WTC11 (cell line): ENCODE measurements around the gene SEPSECS. TPM values are rescaled to one million over a fixed set of nuclear protein-coding genes. Genes with fewer than 3 reads are reported as not detected.
"Not testable (repeated sequence)": the region's sequence is repeated elsewhere in the genome, so short reads cannot be mapped to it uniquely, and the experiment has no call there.

Experiments
- ATAC-seq: fragments of 200-7000 bp; cut with Tn5 transposase; 2 replicates; pipeline ENCODE4 v1.10.0; 2021; ENCODE audit warnings: mild to moderate bottlenecking, moderate library complexity
- CTCF ChIA-PET: fragments of 300-600 bp; sonication (Branson Sonifier 250); formaldehyde crosslinking; loops from one replicate; lab custom pipeline; 2021; ENCODE audit warnings: antibody characterized with exemption; lab: Charles Lee
- POLR2A ChIA-PET: fragments of 350-600 bp; sonication (Branson Sonifier 250); formaldehyde crosslinking; loops from one replicate; lab custom pipeline; 2021; ENCODE audit warnings: antibody characterized with exemption; lab: Charles Lee
- DNase-seq: peaks from one replicate; pipeline ENCODE4 v3.0.0; 2021; ENCODE audit warnings: low spot score
- H3K27ac Mint-ChIP-seq: 2 replicates; pipeline ENCODE4 v1.8.0; 2021; ENCODE audit warnings: mixed read lengths
- H3K27me3 Mint-ChIP-seq: 2 replicates; pipeline ENCODE4 v1.8.0; 2021; ENCODE audit warnings: low read depth, mild to moderate bottlenecking, moderate library complexity, mixed read lengths
- H3K36me3 Mint-ChIP-seq: 2 replicates; pipeline ENCODE4 v1.8.0; 2021; ENCODE audit warnings: mixed read lengths
- H3K4me1 Mint-ChIP-seq: 2 replicates; pipeline ENCODE4 v1.8.0; 2022; ENCODE audit warnings: mixed read lengths
- H3K4me3 Mint-ChIP-seq: 2 replicates; pipeline ENCODE4 v1.8.0; 2021; ENCODE audit warnings: mild to moderate bottlenecking, moderate library complexity, mixed read lengths
- H3K9me3 Mint-ChIP-seq: 2 replicates; pipeline ENCODE4 v1.8.0; 2021; ENCODE audit warnings: mixed read lengths
- FOXK1 ChIP-seq: sonication (generic); formaldehyde crosslinking; IDR thresholded peaks from 2 replicates; pipeline ENCODE4 v1.8.0; 2022; ENCODE audit warnings: mild to moderate bottlenecking, moderate library complexity, missing genetic modification reagents
- JAZF1 ChIP-seq: fragments of 250-450 bp; sonication (Bioruptor Pico); IDR thresholded peaks from 2 replicates; pipeline ENCODE4 v1.9.0; 2021; ENCODE audit warnings: moderate library complexity, mild to moderate bottlenecking, inconsistent platforms
- NFE2L1 ChIP-seq: sonication (generic); formaldehyde crosslinking; IDR thresholded peaks from 2 replicates; pipeline ENCODE4 v1.8.1; 2023; ENCODE audit warnings: missing genetic modification reagents
- NR1H2 ChIP-seq: sonication (generic); formaldehyde crosslinking; IDR thresholded peaks from 2 replicates; pipeline ENCODE4 v1.9.0; 2021; ENCODE audit warnings: mild to moderate bottlenecking, moderate library complexity, missing genetic modification reagents
- NR3C1 ChIP-seq: sonication (generic); formaldehyde crosslinking; conservative IDR thresholded peaks from 2 replicates; pipeline ENCODE4 v1.8.1; 2023; ENCODE audit warnings: low read depth, mild to moderate bottlenecking, missing genetic modification reagents
- RORB ChIP-seq: fragments of 250-450 bp; sonication (Bioruptor Pico); IDR thresholded peaks from 2 replicates; pipeline ENCODE4 v1.9.0; 2021; ENCODE audit warnings: mild to moderate bottlenecking
- TEAD1 ChIP-seq: sonication (generic); formaldehyde crosslinking; IDR thresholded peaks from 2 replicates; pipeline ENCODE4 v1.8.0; 2022; ENCODE audit warnings: mild to moderate bottlenecking, missing genetic modification reagents
- ZNF317 ChIP-seq: sonication (generic); formaldehyde crosslinking; IDR thresholded peaks from 2 replicates; pipeline ENCODE4 v1.8.1; 2023; ENCODE audit warnings: low read depth, mild to moderate bottlenecking, moderate library complexity, missing genetic modification reagents, borderline replicate concordance
- ZNF396 ChIP-seq: fragments of 250-450 bp; sonication (Bioruptor Pico); IDR thresholded peaks from 2 replicates; pipeline ENCODE4 v1.8.0; 2021; ENCODE audit warnings: mild to moderate bottlenecking, moderate library complexity, borderline replicate concordance
- ZNF423 ChIP-seq: fragments of 250-450 bp; sonication (Bioruptor Pico); IDR thresholded peaks from 2 replicates; pipeline ENCODE4 v2.1.2; 2022; ENCODE audit warnings: mild to moderate bottlenecking, moderate library complexity
- total RNA-seq: library from RNA; stranded (reverse); gene quantifications from 3 replicates; pipeline ENCODE4 v1.2.3, GENCODE V29; 2021
- TF ChIP-seq, protein P1 (sequence below): sonication (generic); formaldehyde crosslinking; IDR thresholded peaks from 2 replicates; pipeline ENCODE4 v1.8.1; 2022; ENCODE audit warnings: mild to moderate bottlenecking, missing genetic modification reagents, moderate library complexity, borderline replicate concordance
- TF ChIP-seq, protein P2 (sequence below): sonication (generic); formaldehyde crosslinking; IDR thresholded peaks from 2 replicates; pipeline ENCODE4 v1.8.1; 2023; ENCODE audit warnings: mild to moderate bottlenecking, missing genetic modification reagents, moderate library complexity
- TF ChIP-seq, protein P3 (sequence below): sonication (generic); formaldehyde crosslinking; IDR thresholded peaks from 2 replicates; pipeline ENCODE4 v1.8.1; 2023; ENCODE audit warnings: mild to moderate bottlenecking, missing genetic modification reagents
- TF ChIP-seq, protein P4 (sequence below): fragments of 250-450 bp; sonication (Bioruptor Pico); IDR thresholded peaks from 2 replicates; pipeline ENCODE4 v1.9.0; 2021; ENCODE audit warnings: mild to moderate bottlenecking
- TF ChIP-seq, protein P5 (sequence below): fragments of 250-450 bp; sonication (Bioruptor Pico); IDR thresholded peaks from 2 replicates; pipeline ENCODE4 v2.1.2; 2022; ENCODE audit warnings: mild to moderate bottlenecking, moderate library complexity
- TF ChIP-seq, protein P6 (sequence below): sonication (generic); formaldehyde crosslinking; IDR thresholded peaks from 2 replicates; pipeline ENCODE4 v1.8.0; 2022; ENCODE audit warnings: mild to moderate bottlenecking, missing genetic modification reagents
- TF ChIP-seq, protein P7 (sequence below): sonication (generic); formaldehyde crosslinking; IDR thresholded peaks from 2 replicates; pipeline ENCODE4 v1.8.0; 2022; ENCODE audit warnings: missing genetic modification reagents

The SEPSECS gene
- total RNA-seq, 1 experiment from 2014 or later = 6.2 TPM

DNA sequence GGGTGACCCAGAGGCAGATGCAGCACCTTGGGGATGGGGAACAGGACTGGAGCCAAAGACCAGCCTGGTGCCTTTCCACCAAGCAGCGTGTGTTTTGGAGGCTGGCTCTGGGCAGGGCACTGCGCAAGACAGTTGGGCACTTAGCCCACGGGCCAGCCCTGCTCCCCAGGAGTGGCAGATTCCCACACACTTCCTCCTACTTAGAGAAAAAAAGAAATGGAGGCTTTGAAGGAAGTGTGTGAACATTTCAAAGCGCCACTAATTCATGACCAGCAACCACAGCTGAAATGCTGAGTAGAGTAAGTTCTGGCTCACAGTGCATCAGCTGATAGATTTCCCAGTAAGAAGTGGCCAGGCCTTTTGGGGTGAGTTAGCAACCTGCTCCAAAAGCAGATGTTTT lies 74.6 kb downstream of the SEPSECS start:
- Mint-ChIP-seq H3K27ac (no peak overlapping the region), H3K27me3 (peaks cover 5% of the 10 kb centered on the region), H3K9me3 (no peaks in the 10 kb centered on the region), H3K36me3 (no peaks in the 10 kb centered on the region), H3K4me3 (no peak overlapping the region), H3K4me1 (peaks cover 18% of the 10 kb centered on the region)
- POLR2A ChIA-PET = no interaction called here
- no peak for ATAC-seq
- TF ChIP-seq, protein P1, sequence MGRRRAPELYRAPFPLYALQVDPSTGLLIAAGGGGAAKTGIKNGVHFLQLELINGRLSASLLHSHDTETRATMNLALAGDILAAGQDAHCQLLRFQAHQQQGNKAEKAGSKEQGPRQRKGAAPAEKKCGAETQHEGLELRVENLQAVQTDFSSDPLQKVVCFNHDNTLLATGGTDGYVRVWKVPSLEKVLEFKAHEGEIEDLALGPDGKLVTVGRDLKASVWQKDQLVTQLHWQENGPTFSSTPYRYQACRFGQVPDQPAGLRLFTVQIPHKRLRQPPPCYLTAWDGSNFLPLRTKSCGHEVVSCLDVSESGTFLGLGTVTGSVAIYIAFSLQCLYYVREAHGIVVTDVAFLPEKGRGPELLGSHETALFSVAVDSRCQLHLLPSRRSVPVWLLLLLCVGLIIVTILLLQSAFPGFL (CRISPR knock-in tag) = no peak
- no peak for TF ChIP-seq ZNF317 (CRISPR knock-in tag)
- TF ChIP-seq, protein P2, sequence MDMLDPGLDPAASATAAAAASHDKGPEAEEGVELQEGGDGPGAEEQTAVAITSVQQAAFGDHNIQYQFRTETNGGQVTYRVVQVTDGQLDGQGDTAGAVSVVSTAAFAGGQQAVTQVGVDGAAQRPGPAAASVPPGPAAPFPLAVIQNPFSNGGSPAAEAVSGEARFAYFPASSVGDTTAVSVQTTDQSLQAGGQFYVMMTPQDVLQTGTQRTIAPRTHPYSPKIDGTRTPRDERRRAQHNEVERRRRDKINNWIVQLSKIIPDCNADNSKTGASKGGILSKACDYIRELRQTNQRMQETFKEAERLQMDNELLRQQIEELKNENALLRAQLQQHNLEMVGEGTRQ (CRISPR knock-in tag) = no peak
- TF ChIP-seq, protein P3, sequence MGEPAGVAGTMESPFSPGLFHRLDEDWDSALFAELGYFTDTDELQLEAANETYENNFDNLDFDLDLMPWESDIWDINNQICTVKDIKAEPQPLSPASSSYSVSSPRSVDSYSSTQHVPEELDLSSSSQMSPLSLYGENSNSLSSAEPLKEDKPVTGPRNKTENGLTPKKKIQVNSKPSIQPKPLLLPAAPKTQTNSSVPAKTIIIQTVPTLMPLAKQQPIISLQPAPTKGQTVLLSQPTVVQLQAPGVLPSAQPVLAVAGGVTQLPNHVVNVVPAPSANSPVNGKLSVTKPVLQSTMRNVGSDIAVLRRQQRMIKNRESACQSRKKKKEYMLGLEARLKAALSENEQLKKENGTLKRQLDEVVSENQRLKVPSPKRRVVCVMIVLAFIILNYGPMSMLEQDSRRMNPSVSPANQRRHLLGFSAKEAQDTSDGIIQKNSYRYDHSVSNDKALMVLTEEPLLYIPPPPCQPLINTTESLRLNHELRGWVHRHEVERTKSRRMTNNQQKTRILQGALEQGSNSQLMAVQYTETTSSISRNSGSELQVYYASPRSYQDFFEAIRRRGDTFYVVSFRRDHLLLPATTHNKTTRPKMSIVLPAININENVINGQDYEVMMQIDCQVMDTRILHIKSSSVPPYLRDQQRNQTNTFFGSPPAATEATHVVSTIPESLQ = no peak
- no peak for TF ChIP-seq FOXK1 (CRISPR knock-in tag)
- TF ChIP-seq NFE2L1 (CRISPR knock-in tag) = no peak
- TF ChIP-seq, protein P4, sequence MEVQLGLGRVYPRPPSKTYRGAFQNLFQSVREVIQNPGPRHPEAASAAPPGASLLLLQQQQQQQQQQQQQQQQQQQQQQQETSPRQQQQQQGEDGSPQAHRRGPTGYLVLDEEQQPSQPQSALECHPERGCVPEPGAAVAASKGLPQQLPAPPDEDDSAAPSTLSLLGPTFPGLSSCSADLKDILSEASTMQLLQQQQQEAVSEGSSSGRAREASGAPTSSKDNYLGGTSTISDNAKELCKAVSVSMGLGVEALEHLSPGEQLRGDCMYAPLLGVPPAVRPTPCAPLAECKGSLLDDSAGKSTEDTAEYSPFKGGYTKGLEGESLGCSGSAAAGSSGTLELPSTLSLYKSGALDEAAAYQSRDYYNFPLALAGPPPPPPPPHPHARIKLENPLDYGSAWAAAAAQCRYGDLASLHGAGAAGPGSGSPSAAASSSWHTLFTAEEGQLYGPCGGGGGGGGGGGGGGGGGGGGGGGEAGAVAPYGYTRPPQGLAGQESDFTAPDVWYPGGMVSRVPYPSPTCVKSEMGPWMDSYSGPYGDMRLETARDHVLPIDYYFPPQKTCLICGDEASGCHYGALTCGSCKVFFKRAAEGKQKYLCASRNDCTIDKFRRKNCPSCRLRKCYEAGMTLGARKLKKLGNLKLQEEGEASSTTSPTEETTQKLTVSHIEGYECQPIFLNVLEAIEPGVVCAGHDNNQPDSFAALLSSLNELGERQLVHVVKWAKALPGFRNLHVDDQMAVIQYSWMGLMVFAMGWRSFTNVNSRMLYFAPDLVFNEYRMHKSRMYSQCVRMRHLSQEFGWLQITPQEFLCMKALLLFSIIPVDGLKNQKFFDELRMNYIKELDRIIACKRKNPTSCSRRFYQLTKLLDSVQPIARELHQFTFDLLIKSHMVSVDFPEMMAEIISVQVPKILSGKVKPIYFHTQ (CRISPR knock-in tag) = no peak
- TF ChIP-seq RORB (CRISPR knock-in tag) = no peak
- no peak for TF ChIP-seq NR3C1 (CRISPR knock-in tag)
- no peak for TF ChIP-seq JAZF1 (CRISPR knock-in tag)
- no peak for TF ChIP-seq ZNF423 (CRISPR knock-in tag)
- TF ChIP-seq, protein P5, sequence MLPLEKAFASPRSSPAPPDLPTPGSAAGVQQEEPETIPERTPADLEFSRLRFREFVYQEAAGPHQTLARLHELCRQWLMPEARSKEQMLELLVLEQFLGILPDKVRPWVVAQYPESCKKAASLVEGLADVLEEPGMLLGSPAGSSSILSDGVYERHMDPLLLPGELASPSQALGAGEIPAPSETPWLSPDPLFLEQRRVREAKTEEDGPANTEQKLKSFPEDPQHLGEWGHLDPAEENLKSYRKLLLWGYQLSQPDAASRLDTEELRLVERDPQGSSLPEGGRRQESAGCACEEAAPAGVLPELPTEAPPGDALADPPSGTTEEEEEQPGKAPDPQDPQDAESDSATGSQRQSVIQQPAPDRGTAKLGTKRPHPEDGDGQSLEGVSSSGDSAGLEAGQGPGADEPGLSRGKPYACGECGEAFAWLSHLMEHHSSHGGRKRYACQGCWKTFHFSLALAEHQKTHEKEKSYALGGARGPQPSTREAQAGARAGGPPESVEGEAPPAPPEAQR (CRISPR knock-in tag) = no peak
- CTCF ChIA-PET = interaction anchor here (0.7 kb wide), 1 partner anchor 40 kb away, joined by 5 read pairs; no protein-coding TSS in a partner anchor
- no peak for DNase-seq

DNA sequence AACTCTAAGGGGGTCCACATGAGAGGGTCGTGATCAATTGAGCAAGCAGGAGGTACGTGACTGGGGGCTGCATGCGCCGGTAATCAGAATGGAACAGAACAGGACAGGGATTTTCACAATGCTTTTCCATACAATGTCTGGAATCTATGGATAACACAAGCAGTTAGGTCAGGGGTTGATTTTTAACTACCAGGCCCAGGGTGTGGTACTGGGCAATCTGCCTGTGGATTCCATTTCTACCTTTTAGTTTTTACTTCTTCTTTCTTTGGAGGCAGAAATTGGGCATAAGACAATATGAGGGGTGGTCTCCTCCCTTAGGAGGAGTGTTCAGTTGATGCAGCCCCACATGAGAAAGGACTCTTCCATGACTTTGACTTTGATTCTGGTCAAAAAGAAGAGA lies 76.8 kb downstream of the SEPSECS start:
- ATAC-seq = not testable (repeated sequence)

DNA sequence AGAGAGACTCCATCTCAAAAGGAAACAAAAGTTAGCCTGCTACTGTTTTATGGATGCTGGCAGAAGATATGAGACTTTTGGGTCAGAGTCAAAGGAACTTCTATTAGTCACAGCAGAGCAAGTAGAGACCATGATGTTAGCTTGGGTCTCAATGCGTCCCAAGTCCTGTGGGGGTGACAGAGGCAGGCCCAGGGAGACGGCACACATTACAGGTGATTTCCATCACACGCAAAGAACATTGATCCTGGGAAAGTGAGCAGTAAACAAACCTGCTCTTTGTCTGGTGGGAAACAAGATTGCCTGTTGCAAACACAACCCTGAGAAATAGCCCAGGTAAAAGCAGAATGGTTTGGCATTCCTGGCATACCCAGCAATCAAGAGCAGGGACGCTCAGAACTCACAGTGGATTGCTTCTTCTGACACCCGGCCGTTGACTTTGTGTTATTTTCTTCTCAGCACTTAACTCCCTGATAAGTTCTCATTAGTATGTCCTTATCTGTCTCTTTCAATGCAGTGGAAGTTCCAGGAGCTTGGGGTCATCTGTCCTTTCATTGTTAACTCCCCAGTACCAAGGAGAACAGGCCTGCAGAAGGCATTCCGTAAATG lies 78.3 kb downstream of the SEPSECS start:
- H3K27ac Mint-ChIP-seq = no peak overlapping the region
- POLR2A ChIA-PET = no interaction called here
- no peak for DNase-seq
- H3K4me1 Mint-ChIP-seq = peaks cover 10% of the 10 kb centered on the region
- ATAC-seq = peak; percentile 69
- no peak overlapping the region for H3K4me3 Mint-ChIP-seq
- peaks cover 12% of the 10 kb centered on the region for H3K9me3 Mint-ChIP-seq
- CTCF ChIA-PET = no interaction called here
- peaks cover 7% of the 10 kb centered on the region; the same call in 1 of the 2 replicates for H3K36me3 Mint-ChIP-seq
- H3K27me3 Mint-ChIP-seq = peaks cover 6% of the 10 kb centered on the region
- TF ChIP-seq, protein P6, sequence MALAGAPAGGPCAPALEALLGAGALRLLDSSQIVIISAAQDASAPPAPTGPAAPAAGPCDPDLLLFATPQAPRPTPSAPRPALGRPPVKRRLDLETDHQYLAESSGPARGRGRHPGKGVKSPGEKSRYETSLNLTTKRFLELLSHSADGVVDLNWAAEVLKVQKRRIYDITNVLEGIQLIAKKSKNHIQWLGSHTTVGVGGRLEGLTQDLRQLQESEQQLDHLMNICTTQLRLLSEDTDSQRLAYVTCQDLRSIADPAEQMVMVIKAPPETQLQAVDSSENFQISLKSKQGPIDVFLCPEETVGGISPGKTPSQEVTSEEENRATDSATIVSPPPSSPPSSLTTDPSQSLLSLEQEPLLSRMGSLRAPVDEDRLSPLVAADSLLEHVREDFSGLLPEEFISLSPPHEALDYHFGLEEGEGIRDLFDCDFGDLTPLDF (CRISPR knock-in tag) = no peak
- TF ChIP-seq NR1H2 (CRISPR knock-in tag) (no peak), TEAD1 (no peak), ZNF396 (CRISPR knock-in tag) (no peak)
- TF ChIP-seq, protein P7, sequence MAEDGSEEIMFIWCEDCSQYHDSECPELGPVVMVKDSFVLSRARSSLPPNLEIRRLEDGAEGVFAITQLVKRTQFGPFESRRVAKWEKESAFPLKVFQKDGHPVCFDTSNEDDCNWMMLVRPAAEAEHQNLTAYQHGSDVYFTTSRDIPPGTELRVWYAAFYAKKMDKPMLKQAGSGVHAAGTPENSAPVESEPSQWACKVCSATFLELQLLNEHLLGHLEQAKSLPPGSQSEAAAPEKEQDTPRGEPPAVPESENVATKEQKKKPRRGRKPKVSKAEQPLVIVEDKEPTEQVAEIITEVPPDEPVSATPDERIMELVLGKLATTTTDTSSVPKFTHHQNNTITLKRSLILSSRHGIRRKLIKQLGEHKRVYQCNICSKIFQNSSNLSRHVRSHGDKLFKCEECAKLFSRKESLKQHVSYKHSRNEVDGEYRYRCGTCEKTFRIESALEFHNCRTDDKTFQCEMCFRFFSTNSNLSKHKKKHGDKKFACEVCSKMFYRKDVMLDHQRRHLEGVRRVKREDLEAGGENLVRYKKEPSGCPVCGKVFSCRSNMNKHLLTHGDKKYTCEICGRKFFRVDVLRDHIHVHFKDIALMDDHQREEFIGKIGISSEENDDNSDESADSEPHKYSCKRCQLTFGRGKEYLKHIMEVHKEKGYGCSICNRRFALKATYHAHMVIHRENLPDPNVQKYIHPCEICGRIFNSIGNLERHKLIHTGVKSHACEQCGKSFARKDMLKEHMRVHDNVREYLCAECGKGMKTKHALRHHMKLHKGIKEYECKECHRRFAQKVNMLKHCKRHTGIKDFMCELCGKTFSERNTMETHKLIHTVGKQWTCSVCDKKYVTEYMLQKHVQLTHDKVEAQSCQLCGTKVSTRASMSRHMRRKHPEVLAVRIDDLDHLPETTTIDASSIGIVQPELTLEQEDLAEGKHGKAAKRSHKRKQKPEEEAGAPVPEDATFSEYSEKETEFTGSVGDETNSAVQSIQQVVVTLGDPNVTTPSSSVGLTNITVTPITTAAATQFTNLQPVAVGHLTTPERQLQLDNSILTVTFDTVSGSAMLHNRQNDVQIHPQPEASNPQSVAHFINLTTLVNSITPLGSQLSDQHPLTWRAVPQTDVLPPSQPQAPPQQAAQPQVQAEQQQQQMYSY (CRISPR knock-in tag) = no peak

More for the DNA sequence above, 76.8 kb downstream of the SEPSECS start:
- H3K9me3 Mint-ChIP-seq, H3K27me3 Mint-ChIP-seq, H3K27ac Mint-ChIP-seq, POLR2A ChIA-PET, H3K4me3 Mint-ChIP-seq, H3K36me3 Mint-ChIP-seq, DNase-seq: not testable (repeated sequence)
- CTCF ChIA-PET = interaction anchor here (1.4 kb wide), 1 partner anchor 229 kb away, joined by 3 read pairs; the partner anchor contains the start of gene ZCCHC4
- H3K4me1 Mint-ChIP-seq = peaks cover 17% of the 10 kb centered on the region
